Prostate gland (tissue), 2 donors: ENCODE measurements around the gene NES.

ENCODE experiments used
- POLR2AphosphoS5 ChIP-seq: sonication (generic); formaldehyde crosslinking; IDR thresholded peaks from one replicate; pipeline ENCODE4 v1.6.1; 2017; ENCODE audit warnings: antibody characterized with exemption
- TF ChIP-seq, protein P1 (sequence below), 4 experiments: fragments of 200-600 bp in 2 of 4; fragments of 450-650 bp in 2 of 4; sonication (generic) in 2 of 4; IDR thresholded peaks; 1 replicate in 3 of 4; 2 replicates in 1 of 4; pipeline ENCODE4 v1.5.1; 2016 to 2019; ENCODE audit warnings: antibody characterized with exemption in 4 of 4, mild to moderate bottlenecking in 2 of 4, moderate library complexity in 2 of 4

DNA sequence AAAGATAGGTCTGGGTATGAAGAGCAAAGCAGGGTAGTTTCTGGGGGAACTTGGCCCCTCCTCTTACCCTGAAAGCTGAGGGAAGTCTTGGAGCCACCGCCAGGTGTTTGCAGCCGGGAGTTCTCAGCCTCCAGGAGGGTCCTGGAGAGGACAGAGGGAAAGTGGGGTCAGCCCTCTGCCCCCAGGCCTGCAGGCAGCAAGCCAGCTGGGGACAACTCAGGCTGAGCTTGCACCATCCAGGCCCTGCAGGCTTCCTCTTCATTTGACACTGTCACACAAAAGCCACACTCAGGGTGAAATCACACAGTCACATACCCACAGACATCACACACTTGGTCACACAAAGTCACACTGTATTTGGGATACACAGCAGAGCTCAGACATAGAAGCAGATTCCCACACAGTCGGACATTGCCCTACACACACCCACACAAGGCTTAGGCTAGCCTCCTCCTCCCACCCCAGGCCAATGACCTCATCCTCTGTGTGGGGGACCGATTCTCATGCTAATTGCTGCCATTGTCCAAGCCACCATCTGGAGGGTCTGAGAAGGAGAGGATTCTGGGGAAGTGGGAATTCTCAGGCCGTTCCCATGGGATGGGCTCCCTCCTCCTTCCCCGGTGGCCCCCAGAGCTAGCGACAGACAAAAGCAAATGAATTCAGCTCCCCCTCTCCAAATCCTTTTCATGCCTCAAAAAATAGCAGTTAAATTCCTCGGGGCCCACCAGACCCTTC, 3.7 kb downstream of the NES start:
- TF ChIP-seq, protein P1, sequence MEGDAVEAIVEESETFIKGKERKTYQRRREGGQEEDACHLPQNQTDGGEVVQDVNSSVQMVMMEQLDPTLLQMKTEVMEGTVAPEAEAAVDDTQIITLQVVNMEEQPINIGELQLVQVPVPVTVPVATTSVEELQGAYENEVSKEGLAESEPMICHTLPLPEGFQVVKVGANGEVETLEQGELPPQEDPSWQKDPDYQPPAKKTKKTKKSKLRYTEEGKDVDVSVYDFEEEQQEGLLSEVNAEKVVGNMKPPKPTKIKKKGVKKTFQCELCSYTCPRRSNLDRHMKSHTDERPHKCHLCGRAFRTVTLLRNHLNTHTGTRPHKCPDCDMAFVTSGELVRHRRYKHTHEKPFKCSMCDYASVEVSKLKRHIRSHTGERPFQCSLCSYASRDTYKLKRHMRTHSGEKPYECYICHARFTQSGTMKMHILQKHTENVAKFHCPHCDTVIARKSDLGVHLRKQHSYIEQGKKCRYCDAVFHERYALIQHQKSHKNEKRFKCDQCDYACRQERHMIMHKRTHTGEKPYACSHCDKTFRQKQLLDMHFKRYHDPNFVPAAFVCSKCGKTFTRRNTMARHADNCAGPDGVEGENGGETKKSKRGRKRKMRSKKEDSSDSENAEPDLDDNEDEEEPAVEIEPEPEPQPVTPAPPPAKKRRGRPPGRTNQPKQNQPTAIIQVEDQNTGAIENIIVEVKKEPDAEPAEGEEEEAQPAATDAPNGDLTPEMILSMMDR (IDR thresholded peaks at IDR 0.05), result no peak
- TF ChIP-seq POLR2AphosphoS5, result no peak
